NCI-H1930 (cell line): Measurements from ENCODE around the gene PCDH15.
"Not testable (repeated sequence)": the region's sequence is repeated elsewhere in the genome, so short reads cannot be mapped to it uniquely, and the experiment has no call there.

Experiments used
- DNase-seq, 2 experiments: peaks; one replicate each; lab custom pipeline; 2025; lab: John Stamatoyannopoulos, UW

PCDH15 gene

DNA sequence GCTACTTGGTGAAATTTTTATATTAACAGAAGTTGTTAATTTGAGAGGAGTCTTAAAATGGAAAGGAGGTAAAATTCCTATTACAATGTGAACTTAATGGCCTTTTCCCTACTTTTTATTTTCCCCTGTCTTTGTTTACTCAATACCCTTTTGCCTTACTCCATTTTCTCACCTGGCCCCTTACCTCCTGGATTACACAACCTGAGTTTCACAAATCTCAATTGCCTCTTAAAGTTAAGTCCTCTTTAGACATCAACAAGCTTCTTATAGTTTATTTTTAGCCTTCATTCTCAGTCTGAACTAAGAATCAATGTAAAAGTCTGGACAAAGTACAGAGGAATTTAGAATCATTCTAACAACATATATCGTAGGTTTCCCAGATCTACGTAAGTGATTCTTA is 247.0 kb downstream of the PCDH15 start:
- no peak for DNase-seq

DNA sequence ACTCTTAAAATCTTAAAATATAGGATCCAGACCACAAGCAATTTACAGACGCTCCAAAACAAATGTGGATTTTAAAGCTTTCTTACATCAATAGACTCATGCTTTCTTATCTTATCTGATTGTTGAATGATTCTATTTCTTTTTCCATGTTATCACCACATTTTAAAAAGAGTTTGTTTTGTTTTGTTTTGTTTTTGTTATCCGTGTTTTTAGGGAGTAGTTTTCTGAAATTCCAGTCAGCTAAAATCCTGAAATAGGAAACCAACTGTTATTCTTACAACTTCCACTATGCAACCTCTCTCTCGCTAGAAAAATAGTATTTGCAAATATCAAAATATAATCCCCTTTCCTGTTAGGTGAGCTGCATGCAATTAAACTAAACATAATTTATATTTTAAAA is 251.0 kb downstream of the PCDH15 start:
- no peak for DNase-seq

DNA sequence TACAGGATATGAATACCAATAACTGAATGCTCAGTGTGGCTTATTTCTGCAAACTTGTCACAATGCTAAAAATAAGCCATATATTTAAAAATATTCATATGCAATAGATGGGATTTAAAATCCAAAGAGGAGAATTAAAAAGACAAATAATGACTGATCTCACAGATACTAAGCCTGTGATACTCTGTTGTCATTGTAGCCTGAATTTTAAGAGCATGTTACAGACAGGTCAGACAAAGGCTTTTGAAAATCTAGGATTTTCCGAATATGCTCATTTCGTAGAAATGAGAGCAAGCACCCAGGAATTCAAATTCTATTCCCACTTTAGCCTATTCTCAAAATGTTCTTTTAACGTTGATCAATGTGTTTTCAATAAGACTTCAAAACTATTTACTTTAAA is 269.7 kb downstream of the PCDH15 start:
- no peak for DNase-seq

DNA sequence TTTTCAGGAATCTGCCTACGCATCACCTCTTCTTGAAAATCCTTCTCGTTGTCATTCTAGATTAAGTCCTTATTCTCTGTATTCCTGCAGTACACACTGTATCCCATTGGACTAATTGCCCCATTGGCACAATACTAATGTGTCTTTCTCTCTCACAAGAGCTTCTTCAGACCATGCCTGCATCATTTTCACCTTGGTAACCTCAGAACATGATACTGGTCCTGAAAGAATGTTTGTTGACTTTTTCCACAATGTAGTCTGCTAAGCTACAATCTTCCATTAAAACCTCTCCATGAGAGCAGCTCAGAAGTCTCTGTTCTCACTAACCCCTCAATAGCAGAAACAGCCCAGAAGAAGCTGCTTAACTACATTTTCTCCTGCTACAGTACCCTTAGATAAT is 270.7 kb downstream of the PCDH15 start:
- no peak for DNase-seq

DNA sequence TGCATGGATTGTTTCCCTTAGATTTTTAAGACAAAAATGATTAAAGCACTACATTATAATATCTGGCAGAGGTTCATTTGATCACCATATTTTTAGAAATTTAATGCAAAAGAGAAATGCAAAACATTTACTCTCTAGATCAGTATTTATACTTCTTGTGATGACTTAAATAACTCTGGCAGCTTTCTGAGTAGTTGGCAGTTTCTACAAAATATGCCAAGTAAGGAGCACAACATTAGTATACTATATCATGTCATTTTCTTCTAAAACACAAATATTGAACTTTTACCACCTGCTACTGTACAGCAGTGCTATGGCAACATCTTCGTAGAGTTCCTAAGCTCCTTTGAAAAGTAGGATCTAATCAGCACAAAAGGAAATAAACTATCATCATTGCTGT is 275.2 kb downstream of the PCDH15 start:
- DNase-seq: no peak

DNA sequence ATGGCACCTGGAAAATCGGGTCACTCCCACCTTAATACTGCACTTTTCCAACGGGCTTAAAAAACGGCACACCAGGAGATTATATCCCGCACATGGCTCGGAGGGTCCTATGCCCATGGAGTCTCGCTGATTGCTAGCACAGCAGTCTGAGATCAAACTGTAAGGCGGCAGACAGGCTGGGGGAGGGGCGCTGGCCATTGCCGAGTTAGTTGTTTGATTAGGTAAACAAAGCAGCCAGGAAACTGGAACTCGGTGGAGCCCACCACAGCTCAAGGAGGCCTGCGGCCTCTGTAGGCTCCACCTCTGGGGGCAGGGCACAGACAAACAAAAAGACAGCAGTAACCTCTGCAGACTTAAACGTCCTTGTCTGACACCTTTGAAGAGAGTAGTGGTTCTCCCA is 285.8 kb downstream of the PCDH15 start:
- not testable (repeated sequence) for DNase-seq

DNA sequence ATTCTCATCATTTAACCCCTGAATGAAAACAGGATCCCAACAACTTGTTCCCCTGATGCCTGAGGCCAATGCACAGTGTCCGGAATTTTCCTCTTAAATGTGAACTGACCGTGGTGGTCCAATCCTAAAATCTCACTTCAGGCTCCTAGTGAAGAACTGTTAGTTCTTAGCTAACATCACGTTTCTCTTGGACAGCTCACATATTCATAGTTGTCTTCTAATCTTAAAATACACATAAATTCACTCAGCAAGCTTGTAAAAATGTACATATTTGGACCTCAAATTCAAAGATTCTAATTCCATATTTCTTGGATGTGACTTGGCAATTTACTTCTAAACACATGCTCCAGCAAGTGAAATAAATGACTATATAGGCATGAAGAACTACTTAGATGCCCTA is 297.2 kb downstream of the PCDH15 start:
- no peak for DNase-seq

DNA sequence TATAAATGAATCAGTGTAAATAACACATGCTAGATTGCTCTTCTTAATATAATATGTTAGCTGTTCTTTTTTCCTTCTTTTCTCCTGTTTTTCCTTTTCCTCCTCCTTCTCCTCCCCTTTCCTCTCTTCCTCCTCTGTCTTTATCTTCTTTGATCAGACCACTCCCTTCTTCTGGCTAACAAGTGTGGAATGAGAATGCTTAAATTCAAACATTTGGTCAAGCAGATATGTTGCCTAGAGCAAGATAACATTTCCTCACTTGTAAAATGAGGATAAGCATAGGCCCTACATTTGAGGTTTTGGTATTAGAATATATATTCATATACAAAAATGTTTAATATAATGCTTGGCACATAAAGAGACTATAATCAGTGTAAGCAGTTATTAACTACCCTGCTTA is 299.1 kb downstream of the PCDH15 start:
- no peak for DNase-seq

DNA sequence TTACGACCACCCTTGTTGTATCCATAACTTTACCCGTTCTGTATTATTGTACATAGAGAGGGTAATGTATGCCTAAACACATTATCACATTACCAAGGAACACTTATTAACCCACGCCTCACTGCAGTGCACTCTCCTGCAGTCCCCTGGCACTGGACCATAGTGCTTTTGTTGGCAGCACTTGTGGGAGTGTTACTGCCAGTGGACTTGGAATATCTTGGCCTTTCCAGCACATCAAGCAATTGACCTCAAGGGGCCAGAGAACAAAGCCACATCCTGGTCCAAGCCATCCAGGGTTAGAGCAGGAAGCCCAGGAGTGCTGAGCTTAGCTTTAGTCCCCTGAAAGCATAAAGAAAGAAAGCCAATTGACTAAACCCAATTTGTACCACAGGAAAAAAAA is 304.2 kb downstream of the PCDH15 start:
- no peak for DNase-seq

DNA sequence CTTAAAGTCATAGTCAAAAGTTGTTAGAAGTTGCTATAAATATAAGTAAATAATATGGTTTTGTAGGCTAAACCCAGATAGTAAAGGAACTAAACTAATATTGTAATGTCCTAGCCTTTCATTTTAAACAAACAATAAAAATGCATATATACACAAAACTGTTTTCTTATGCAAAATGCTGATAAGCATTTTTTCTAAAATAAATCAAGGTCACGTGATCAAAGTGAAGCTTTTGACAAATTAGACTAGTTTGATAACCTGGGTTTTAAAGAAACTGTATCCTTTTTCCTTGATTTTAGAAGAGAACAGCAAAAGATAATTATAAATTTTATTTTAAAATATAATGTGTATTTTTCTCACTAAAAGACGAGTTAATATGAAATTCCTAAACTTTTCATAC is 313.3 kb downstream of the PCDH15 start:
- no peak for DNase-seq

DNA sequence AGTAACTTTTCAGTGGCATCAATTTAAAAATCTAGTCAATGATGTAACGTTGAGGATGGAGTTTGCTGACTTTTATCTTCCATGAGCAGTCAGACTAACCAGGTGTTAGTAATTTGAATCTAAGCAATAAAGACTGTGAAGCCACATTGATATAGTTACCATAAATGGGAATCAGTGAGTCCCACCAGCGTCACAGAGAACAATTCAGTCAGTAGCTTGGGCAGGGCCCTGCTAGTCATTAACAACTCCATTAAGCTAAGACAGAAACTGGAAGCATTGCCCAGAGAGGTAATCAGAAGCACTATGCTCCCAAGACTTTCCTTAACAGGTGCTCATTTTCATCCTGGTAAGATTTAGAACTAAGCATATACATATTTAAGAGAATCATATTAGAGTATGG is 315.1 kb downstream of the PCDH15 start:
- DNase-seq: no peak

DNA sequence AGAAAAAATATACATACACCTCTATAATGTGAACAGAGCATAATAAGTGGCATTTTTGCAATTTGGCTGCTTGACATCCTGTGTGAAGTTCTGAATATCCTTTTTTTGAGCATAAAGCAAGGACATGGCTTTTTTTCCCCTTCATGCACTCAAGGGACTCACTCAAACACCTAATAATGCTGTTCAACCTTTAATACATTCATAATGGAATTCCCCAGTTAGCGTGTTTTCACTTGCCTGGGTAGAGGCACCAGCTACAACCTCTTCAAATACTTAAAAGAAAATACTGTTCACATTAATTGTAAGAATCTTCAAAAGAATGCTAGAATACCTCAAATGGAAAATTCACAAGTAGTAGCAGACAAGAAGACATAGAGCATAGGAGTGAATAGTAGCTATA is 316.8 kb downstream of the PCDH15 start:
- DNase-seq: no peak

DNA sequence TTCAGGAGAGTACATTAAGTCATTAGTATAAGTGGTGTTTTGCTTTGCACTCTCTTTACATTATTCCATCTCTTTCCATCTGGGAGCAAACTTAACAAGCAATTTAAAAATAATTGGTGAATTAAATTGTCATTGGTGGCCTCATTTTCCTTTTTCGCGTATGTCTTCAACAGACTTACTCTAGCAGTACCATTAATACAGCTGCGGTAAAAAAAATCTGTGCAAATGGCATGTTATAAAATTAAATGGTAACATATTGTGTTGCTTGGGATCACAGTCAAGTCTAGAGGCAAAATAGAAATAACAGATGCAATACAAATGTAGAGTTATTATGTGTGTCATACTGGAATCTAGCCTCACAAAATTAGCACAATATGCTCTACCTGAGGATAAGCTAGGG is 322.4 kb downstream of the PCDH15 start:
- DNase-seq: no peak

DNA sequence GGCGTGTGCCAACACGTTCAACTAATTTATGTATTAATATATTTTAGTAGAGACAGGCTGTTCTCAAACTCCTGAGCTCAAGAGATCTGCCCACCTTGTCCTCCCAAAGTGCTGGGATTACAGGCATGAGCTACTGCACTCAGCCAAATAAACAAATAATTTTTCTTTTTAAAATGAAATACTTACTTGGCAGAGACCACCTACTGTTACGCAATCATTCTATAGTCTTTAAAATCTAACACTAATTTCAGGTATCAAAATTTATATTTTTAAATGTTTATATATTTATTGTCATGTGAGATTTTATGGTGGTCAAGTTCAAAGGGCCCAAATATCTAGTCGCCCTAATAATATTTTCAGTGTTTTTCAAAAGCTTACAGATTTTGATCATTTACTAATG is 323.3 kb downstream of the PCDH15 start:
- no peak for DNase-seq

DNA sequence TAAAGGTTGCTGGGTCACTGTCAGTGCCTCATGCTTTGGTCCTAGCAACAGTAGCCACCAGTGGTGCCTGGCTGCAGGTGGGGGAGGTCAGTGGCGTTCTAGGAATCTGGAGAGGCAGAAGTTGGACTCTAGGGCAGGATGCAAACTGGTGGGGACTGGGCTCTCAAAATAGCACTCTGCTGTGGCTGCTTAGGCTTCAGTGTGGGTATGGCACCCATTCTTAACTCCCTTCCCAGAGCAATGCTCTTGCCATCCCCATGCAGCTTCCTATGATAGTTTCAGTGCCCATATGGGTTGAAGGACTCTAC is 330.8 kb downstream of the PCDH15 start:
- DNase-seq: no peak

DNA sequence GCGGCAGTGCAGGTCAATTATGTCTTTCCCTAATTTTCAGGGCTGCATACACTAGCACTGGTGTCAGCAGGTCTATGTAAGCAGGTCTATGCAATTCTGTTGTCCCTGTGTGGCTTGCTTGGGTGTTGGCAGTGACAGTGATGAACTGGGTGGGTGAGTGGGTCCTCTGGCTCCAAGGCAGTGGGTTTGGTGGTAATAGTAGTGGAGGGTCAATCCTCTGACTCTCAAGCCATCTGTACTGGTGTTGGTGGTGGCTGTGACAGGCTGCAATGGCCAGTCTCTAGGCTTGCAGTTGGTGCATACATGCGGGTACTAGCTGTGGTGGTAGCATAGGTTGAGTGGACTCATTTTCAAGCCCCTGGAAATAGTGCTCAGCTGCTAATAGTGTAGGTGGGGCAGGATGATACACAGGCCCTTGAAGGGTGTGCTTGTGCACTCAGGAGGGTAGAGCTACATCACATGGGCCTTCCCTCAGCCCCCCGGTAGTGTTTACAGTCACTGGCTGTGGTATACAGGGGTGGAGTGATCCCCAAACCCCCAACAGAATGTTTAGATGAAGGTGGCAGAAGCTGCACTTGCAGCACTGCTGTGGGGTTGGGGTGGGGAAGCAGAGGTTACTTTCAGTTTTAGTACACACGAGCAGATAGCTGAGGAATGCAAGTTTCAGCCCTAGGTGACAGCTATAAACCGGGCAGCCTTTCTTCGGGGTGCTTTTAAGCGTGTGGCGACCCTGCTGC is 331.3 kb downstream of the PCDH15 start:
- no peak for DNase-seq

DNA sequence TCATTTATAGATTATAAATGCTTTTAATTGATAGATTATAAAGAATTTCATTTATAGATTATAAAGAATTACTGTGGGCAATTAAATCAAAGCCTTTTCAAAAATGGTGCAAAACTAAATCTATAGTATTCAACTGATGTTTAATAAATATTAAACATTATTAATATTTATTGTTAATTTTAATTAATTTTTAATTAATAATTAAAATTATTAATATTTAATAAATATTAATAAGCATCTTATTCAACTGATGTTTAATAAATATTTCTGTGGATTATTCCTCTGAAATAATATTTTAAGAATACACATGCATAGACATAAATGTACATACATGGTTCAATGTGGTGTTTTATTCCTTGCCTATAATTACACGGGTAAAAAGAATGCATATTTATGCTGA is 346.8 kb downstream of the PCDH15 start:
- no peak for DNase-seq

DNA sequence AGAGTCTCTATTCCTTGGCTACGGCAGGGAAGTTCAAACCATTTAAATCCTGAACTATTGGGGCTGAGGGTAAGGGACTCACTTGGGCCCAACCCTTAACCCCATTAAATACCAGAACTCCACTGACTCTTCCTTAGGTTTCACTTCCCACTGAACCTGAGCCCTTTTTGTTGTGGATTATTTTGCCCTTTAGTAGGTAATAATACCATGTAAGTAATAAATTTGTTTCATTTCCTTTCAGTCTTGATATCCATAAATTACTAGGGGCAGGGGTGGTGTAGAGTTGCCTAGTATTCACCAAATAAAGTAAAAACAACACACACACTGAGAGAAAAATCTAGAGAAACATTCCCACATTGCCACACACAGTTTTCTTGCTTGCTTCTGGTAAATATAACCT is 352.0 kb downstream of the PCDH15 start:
- no peak for DNase-seq

DNA sequence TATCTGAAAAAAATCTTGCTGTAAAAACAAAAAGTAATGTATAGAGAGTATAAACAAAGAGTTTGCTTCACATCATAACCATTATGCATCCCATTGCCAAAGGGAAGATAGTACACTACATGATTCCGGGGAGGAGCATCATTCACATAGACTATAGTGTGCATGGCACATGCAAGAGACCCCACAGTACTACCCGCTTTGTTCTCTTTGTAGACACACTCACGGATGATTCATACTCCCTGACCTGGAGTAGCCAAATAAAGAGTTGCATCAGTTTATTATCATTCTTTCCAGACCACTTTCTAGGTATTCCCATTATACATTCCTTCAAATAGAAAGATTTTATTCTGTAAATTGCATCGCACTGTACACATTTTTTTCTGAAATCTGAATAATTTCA is 356.9 kb downstream of the PCDH15 start:
- no peak for DNase-seq

DNA sequence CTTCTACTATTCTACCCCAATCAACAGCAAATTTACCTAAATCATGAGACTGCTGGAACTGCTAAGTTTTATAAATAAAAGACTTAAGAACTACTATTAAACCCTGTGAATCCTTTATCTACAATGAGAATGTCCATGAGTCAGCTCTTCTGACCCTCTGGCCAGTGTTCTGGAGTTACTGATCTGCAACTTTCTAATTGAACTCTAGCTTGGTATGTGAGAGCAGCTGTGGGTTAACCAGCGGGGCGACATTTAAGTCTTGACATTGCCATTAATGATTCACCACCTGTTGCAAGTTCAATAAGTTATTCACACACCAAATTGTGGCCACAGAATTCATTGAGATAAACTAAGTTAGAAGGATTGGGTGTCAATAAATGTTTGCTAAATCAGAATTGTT is 359.8 kb downstream of the PCDH15 start:
- no peak for DNase-seq

DNA sequence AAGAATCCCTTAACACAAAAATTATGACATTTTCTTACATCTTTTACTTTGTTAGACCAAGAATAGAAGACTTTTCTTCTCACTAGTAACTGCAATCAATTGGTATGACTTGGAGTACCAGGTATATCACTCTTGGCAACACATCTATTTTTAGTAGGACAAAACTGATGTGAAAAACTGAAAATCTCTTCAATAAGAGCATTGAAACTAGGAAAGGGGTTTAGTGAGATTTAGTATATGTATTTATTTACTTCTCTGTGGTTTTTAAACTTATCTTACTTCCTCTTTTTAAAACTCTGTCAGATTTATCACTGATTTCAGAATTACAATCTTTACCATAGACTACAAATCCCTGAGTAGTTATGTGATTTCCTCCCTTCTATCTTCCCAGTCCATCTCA is 366.2 kb downstream of the PCDH15 start:
- DNase-seq: no peak

DNA sequence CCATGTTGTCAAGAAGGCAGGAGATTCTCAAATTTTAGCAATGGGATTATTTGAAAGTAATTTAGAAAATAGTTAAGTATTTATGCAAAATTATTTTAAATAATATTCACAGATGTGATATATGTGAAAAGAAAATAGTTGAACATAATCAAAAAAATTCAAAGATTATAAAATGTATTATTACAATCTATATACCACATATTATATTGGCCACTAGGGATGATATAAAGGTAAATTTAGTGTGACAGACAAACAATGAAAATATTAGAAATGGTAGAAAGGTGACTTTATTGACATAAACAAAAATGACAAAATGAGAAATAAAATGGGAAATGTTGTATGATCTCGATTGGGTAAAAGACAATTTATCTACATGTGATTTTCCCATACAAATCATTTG is 385.5 kb downstream of the PCDH15 start:
- no peak for DNase-seq

DNA sequence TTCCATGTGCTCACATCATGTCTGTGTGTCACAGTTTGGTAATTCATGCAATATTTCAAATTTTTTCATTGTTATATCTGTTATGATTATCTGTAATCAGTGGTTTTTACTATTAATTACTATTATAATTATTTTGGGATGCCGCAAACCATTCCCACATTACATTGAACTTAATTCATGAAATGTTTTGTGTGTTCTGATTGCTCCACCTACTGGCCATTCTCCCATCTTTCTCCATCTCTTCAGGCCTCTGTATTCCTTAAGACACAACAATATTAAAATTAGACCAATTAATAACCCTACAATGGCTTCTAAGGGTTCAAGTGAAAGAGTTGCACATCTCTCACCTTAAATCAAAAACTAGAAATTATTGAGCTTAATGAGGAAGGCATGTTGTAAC is 398.5 kb downstream of the PCDH15 start:
- no peak for DNase-seq

DNA sequence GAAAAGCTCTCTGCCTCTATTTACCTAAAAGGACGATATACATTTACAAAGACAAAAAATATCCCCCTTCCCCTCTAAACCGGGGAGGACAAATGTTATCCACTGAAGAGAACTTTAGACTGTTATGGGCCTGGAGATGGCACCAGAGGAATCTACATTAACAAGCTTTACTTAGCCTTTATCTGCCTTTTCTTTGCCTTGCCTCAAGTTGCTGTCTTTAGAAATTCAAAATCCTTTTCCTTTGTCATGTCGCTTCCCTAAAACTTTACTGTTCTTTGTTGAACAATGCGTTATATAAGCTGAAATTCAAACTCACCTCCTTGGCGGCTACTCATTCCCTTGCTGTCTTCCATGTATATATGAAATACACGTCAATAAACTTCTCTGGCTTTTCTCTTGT is 405.0 kb downstream of the PCDH15 start:
- DNase-seq: no peak

DNA sequence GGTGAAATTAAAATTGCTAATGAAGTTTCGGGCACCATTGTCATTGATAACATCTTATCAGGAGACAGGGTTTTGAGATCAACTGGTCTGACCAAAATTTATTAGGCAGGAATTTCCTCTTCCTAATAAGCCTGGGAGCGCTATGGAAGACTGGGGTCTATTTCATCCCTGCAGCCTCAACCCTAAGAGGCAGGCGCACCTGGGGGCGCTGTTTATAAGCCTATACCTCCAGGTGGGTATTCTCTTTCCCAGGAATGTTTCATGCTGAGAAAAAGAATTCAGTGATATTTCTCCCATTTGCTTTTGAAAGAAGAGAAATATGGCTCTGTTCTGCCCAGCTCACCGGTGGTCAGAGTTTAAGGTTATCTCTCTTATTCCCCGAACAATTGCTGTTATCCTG is 406.4 kb downstream of the PCDH15 start:
- not testable (repeated sequence) for DNase-seq
